GM23338 (cell line): ENCODE data around the gene PTGIS. TPM values are rescaled to one million over a fixed set of nuclear protein-coding genes. Genes with fewer than 3 reads are reported as not detected.
A peak's percentile ranks its signal among the peaks of the same experiment; 100 is the strongest.

ENCODE experiments used
- ATAC-seq: fragments of 200-7000 bp; cut with Tn5 transposase; 3 replicates; pipeline ENCODE4 v1.9.1; 2020
- DNase-seq: peaks from one replicate; pipeline ENCODE4 v3.0.0-alpha.2; 2015; ENCODE audit warnings: low spot score
- H2AFZ ChIP-seq: fragments of 200-600 bp; sonication (generic); 2 replicates; pipeline ENCODE4 v1.8.0; 2016; ENCODE audit warnings: antibody characterized with exemption, mild to moderate bottlenecking, moderate library complexity
- H3F3A ChIP-seq: fragments of 200-600 bp; sonication (generic); replicated peaks from 2 replicates; pipeline ENCODE4 v1.8.0; 2017; ENCODE audit warnings: antibody characterized with exemption, mixed run types, low read depth
- H3K27ac ChIP-seq: fragments of 200-600 bp; sonication (generic); 2 replicates; pipeline ENCODE4 v1.6.1; 2016; ENCODE audit warnings: low read depth
- H3K27me3 ChIP-seq: fragments of 200-600 bp; sonication (generic); 2 replicates; pipeline ENCODE4 v1.8.0; 2016; ENCODE audit warnings: mild to moderate bottlenecking, mixed run types, moderate library complexity; ENCODE audit not compliant: insufficient read depth
- H3K36me3 ChIP-seq: fragments of 200-600 bp; sonication (generic); 2 replicates; pipeline ENCODE4 v1.8.0; 2016; ENCODE audit warnings: mild to moderate bottlenecking; ENCODE audit not compliant: insufficient read depth
- H3K4me1 ChIP-seq: fragments of 200-600 bp; sonication (generic); 2 replicates; pipeline ENCODE4 v1.8.0; 2016; ENCODE audit warnings: mild to moderate bottlenecking, moderate library complexity; ENCODE audit not compliant: insufficient read depth
- H3K4me2 ChIP-seq: fragments of 200-600 bp; sonication (generic); 2 replicates; pipeline ENCODE4 v1.7.1; 2017; ENCODE audit warnings: mixed run types
- H3K4me3 ChIP-seq: fragments of 200-600 bp; sonication (generic); 2 replicates; pipeline ENCODE4 v1.6.1; 2016; ENCODE audit warnings: mixed run types
- H3K79me2 ChIP-seq: fragments of 200-600 bp; sonication (generic); replicated peaks from 2 replicates; pipeline ENCODE4 v1.8.0; 2017; ENCODE audit warnings: mild to moderate bottlenecking; ENCODE audit not compliant: insufficient read depth
- H3K9me2 ChIP-seq: fragments of 200-600 bp; sonication (generic); 2 replicates; pipeline ENCODE4 v1.8.0; 2017; ENCODE audit not compliant: insufficient read depth
- H4K20me1 ChIP-seq: fragments of 200-600 bp; sonication (generic); replicated peaks from 2 replicates; pipeline ENCODE4 v1.8.0; 2017; ENCODE audit warnings: mild to moderate bottlenecking; ENCODE audit not compliant: insufficient read depth
- H3K27ac Mint-ChIP-seq: 2 replicates; pipeline ENCODE4 v1.8.0; 2020; ENCODE audit warnings: inconsistent platforms, mild to moderate bottlenecking, moderate library complexity, mixed read lengths
- H3K27me3 Mint-ChIP-seq: 3 replicates; pipeline ENCODE4 v1.8.0; 2022; ENCODE audit warnings: low read depth, mild to moderate bottlenecking, moderate library complexity, mixed read lengths, inconsistent platforms; ENCODE audit not compliant: insufficient read depth, poor library complexity
- H3K36me3 Mint-ChIP-seq: 3 replicates; pipeline ENCODE4 v1.8.0; 2021; ENCODE audit warnings: low read depth, mild to moderate bottlenecking, inconsistent platforms, moderate library complexity, mixed read lengths
- H3K4me1 Mint-ChIP-seq: 3 replicates; pipeline ENCODE4 v1.8.0; 2020; ENCODE audit warnings: mild to moderate bottlenecking, inconsistent platforms, mixed read lengths
- H3K4me3 Mint-ChIP-seq: 3 replicates; pipeline ENCODE4 v1.8.0; 2021; ENCODE audit warnings: moderate library complexity, mild to moderate bottlenecking, inconsistent platforms, mixed read lengths
- H3K9me3 Mint-ChIP-seq: 3 replicates; pipeline ENCODE4 v1.8.0; 2020; ENCODE audit warnings: moderate library complexity, mild to moderate bottlenecking, inconsistent platforms, mixed read lengths
- CREB1 ChIP-seq: fragments of 250-450 bp; sonication (Bioruptor Pico); IDR thresholded peaks from 2 replicates; pipeline ENCODE4 v1.5.0; 2020; ENCODE audit warnings: low read depth, mild to moderate bottlenecking, moderate library complexity
- CTCF ChIP-seq, 2 experiments: fragments of 200-600 bp in 1 of 2; sonication (generic) in 1 of 2; conservative IDR thresholded peaks; 2 replicates each; pipeline versions ENCODE4 v1.5.1 to v1.6.1; 2016 to 2017; ENCODE audit warnings: antibody characterized with exemption in 2 of 2, low read depth in 2 of 2, mild to moderate bottlenecking in 2 of 2, moderate library complexity in 1 of 2
- ETS1 ChIP-seq: IDR thresholded peaks from 2 replicates; pipeline ENCODE4 v1.6.1; 2016; ENCODE audit warnings: antibody characterized with exemption
- EZH2 ChIP-seq: fragments of 200-600 bp; sonication (generic); IDR thresholded peaks from one replicate; pipeline ENCODE4 v1.8.0; 2017; ENCODE audit warnings: antibody characterized with exemption, mild to moderate bottlenecking, low read depth; ENCODE audit not compliant: unreplicated experiment
- EZH2phosphoT487 ChIP-seq: fragments of 200-600 bp; sonication (generic); IDR thresholded peaks from one replicate; pipeline ENCODE4 v1.8.1; 2018; ENCODE audit warnings: antibody characterized with exemption; ENCODE audit not compliant: unreplicated experiment
- JUNB ChIP-seq: IDR thresholded peaks from one replicate; pipeline ENCODE4 v1.6.1; 2016; ENCODE audit warnings: antibody characterized with exemption; ENCODE audit not compliant: unreplicated experiment
- NANOG ChIP-seq: IDR thresholded peaks from 2 replicates; pipeline ENCODE4 v1.6.1; 2016; ENCODE audit warnings: antibody characterized with exemption, borderline replicate concordance
- POLR2AphosphoS5 ChIP-seq: IDR thresholded peaks from 2 replicates; pipeline ENCODE4 v1.6.1; 2016; ENCODE audit warnings: antibody characterized with exemption, low read depth
- REST ChIP-seq: IDR thresholded peaks from one replicate; pipeline ENCODE4 v1.6.1; 2018; ENCODE audit warnings: antibody characterized with exemption; ENCODE audit not compliant: unreplicated experiment
- STAT1 ChIP-seq: IDR thresholded peaks from one replicate; pipeline ENCODE4 v1.6.1; 2016; ENCODE audit warnings: antibody characterized with exemption; ENCODE audit not compliant: unreplicated experiment
- ZNF114 ChIP-seq: fragments of 250-450 bp; sonication (Bioruptor Pico); IDR thresholded peaks from 2 replicates; pipeline ENCODE4 v1.5.0; 2020; ENCODE audit warnings: mild to moderate bottlenecking, moderate library complexity
- ZNF331 ChIP-seq: fragments of 250-450 bp; sonication (Bioruptor Pico); IDR thresholded peaks from 2 replicates; pipeline ENCODE4 v1.5.0; 2020; ENCODE audit warnings: low read depth, mild to moderate bottlenecking, moderate library complexity
- ZNF462 ChIP-seq: fragments of 250-450 bp; sonication (Bioruptor Pico); IDR thresholded peaks from 2 replicates; pipeline ENCODE4 v1.5.0; 2020; ENCODE audit warnings: mild to moderate bottlenecking, moderate library complexity
- polyA plus RNA-seq: library from polyadenylated mRNA; unstranded; fragments of >200 nt; fragmentation: Nextera tagmentation; extraction: Ambion mirVana; gene quantifications from 2 replicates; pipeline ENCODE4 v1.2.1, GENCODE V29; 2016
- total RNA-seq: library from RNA; depleted of rRNA; stranded (reverse); fragments of >200 nt; shearing (Covaris generic); gene quantifications from 2 replicates; pipeline ENCODE4 v1.2.3, GENCODE V29; 2014

The PTGIS gene
- total and polyA plus RNA-seq, 2 experiments from 2014 or later = 6.6 to 28.7 TPM

- H3K4me3 Mint-ChIP-seq = no peak overlapping the region
- no peak overlapping the region for H3K4me3 ChIP-seq
- H3K79me2 ChIP-seq = no peaks in the 10 kb centered on the region
- H4K20me1 ChIP-seq = no peaks in the 10 kb centered on the region
- H3K27ac Mint-ChIP-seq = no peak overlapping the region
- peaks cover 4% of the 10 kb centered on the region for H3K4me1 Mint-ChIP-seq
- H3K27ac ChIP-seq = no peak overlapping the region
- DNase-seq (no peak), ATAC-seq (no peak)
- H3K9me2 ChIP-seq = no peaks in the 10 kb centered on the region
- H3K27me3 Mint-ChIP-seq = peaks cover 5% of the 10 kb centered on the region
- no peaks in the 10 kb centered on the region for H3K36me3 ChIP-seq
- no peaks in the 10 kb centered on the region for H3K27me3 ChIP-seq
- H3K36me3 Mint-ChIP-seq = no peaks in the 10 kb centered on the region
- no peaks in the 10 kb centered on the region for H3K4me1 ChIP-seq
- H3K9me3 Mint-ChIP-seq = no peaks in the 10 kb centered on the region; the same call in 2 of the 3 replicates
- H2AFZ ChIP-seq = 0 out of 2 replicates have a peak overlapping the region, but pooled peaks have one; percentile 10
- TF ChIP-seq ZNF114 (CRISPR knock-in tag) (no peak), NANOG (no peak), ZNF462 (no peak), STAT1 (no peak), POLR2AphosphoS5 (no peak), JUNB (no peak), EZH2phosphoT487 (no peak), ZNF331 (no peak), REST (no peak), CTCF (conservative IDR thresholded peaks at IDR 0.05; ENCODE audit: low read depth in 2 of 2) (no peak), EZH2 (no peak), CREB1 (CRISPR knock-in tag) (no peak), ETS1 (no peak)
- no peaks in the 10 kb centered on the region for H3F3A ChIP-seq
- no peak overlapping the region for H3K4me2 ChIP-seq
Measured at GRCh38 chr20:49475292-49476015, 92.5 kb downstream of the PTGIS start.
